Lung (tissue), 12 donors: ENCODE results near the gene ABHD14A. TPM values are rescaled to one million over a fixed set of nuclear protein-coding genes. Genes with fewer than 3 reads are reported as not detected.

ENCODE experiments used
- ATAC-seq: fragments of 200-7000 bp; cut with Tn5 transposase; one replicate; pipeline ENCODE4 v1.9.1; 2020; ENCODE audit warnings: moderate number of reproducible peaks; ENCODE audit not compliant: insufficient read depth, low FRiP score
- DNase-seq, 3 donors: peaks; one replicate each; pipeline ENCODE4 v3.0.0-alpha.2; 2013 to 2017
- H3K27ac ChIP-seq, 2 donors: one replicate each; pipeline ENCODE4 v1.5.1; 2013; ENCODE audit warnings: mild to moderate bottlenecking in 2 of 2, moderate library complexity in 2 of 2, control low read depth in 1 of 2, inconsistent platforms in 1 of 2, low read depth in 1 of 2, low read length in 1 of 2
- H3K27me3 ChIP-seq, 3 donors: one replicate each; pipeline ENCODE4 v1.5.1; 2013; ENCODE audit warnings: low read length in 2 of 3; ENCODE audit not compliant: control insufficient read depth in 3 of 3, insufficient read depth in 3 of 3
- H3K36me3 ChIP-seq, 4 donors: one replicate each; pipeline ENCODE4 v1.5.1; 2013; ENCODE audit warnings: low read length in 4 of 4, mild to moderate bottlenecking in 1 of 4, moderate library complexity in 1 of 4; ENCODE audit not compliant: control insufficient read depth in 4 of 4, insufficient read depth in 4 of 4
- H3K4me1 ChIP-seq, 5 donors: one replicate each; pipeline ENCODE4 v1.5.1; 2013; ENCODE audit warnings: low read length in 5 of 5, mild to moderate bottlenecking in 2 of 5, moderate library complexity in 1 of 5; ENCODE audit not compliant: control insufficient read depth in 5 of 5, insufficient read depth in 5 of 5
- H3K4me3 ChIP-seq: one replicate; pipeline ENCODE4 v1.5.1; 2013; ENCODE audit warnings: mild to moderate bottlenecking, control low read depth, moderate library complexity
- H3K9ac ChIP-seq, 2 donors: one replicate each; pipeline ENCODE4 v1.5.1; 2013; ENCODE audit warnings: low read length in 2 of 2, control low read depth in 1 of 2; ENCODE audit not compliant: insufficient read depth in 1 of 2
- H3K9me3 ChIP-seq, 4 donors: one replicate each; pipeline ENCODE4 v1.5.1; 2013; ENCODE audit warnings: low read length in 3 of 4, mild to moderate bottlenecking in 1 of 4, moderate library complexity in 1 of 4; ENCODE audit not compliant: control insufficient read depth in 4 of 4, insufficient read depth in 3 of 4
- WGBS, 2 donors: extraction: QIAGEN DNeasy Blood & Tissue Kit; methylation state at CpG; one replicate each; pipeline ENCODE4 v1.1.7; 2013; 5-methylcytosine and 5-hydroxymethylcytosine counted together
- polyA plus RNA-seq, 2 donors: library from polyadenylated mRNA; stranded (reverse); fragments of 200-250 nt; gene quantifications; one replicate each; pipeline ENCODE4 v1.2.1, GENCODE V29; 2013
- total RNA-seq, 2 donors: library from RNA; depleted of rRNA in 1 of 2; stranded (reverse); fragments of >200 nt in 1 of 2; gene quantifications; one replicate each; pipeline ENCODE4 v1.2.1, GENCODE V29; 2014 to 2021
- TF ChIP-seq, protein P1 (sequence below): IDR thresholded peaks from 2 replicates; pipeline ENCODE4 v1.5.1; 2012; ENCODE audit warnings: mild to moderate bottlenecking; ENCODE audit errors: control extremely low read depth, extremely low read depth
- donor health status: control.
- donor health status: control.
- donor health status: Bipolar disorder and iron deficiency.
- donor health status: healthy.
- donor health status: DM: yes; HTN: yes; CAD: no.

ABHD14A gene
- total and polyA plus RNA-seq, 4 donors = 7.2 to 62.8 (median 21.8) TPM

GRCh38 chr3:51997935-51998596, 23.2 kb downstream of the ABHD14A start:
- Histone ChIP-seq H3K27me3 (peaks cover 0 to 2% (median 0%) of the 10 kb centered on the region in 3 donors), H3K36me3 (peaks cover 2 to 16% (median 15%) of the 10 kb centered on the region in 4 donors), H3K9me3 (peaks cover 0 to 2% (median 0%) of the 10 kb centered on the region in 4 donors), H3K4me3 (no peak overlapping the region), H3K4me1 (peaks cover 4 to 12% (median 9%) of the 10 kb centered on the region in 5 donors), H3K27ac (no peak overlapping the region), H3K9ac (no peak overlapping the region)
- WGBS, 2 donors = 65 to 78% methylated on average over 7 of the region's 7 CpGs
- ATAC-seq (no peak), DNase-seq (no peak)
- TF ChIP-seq, protein P1, sequence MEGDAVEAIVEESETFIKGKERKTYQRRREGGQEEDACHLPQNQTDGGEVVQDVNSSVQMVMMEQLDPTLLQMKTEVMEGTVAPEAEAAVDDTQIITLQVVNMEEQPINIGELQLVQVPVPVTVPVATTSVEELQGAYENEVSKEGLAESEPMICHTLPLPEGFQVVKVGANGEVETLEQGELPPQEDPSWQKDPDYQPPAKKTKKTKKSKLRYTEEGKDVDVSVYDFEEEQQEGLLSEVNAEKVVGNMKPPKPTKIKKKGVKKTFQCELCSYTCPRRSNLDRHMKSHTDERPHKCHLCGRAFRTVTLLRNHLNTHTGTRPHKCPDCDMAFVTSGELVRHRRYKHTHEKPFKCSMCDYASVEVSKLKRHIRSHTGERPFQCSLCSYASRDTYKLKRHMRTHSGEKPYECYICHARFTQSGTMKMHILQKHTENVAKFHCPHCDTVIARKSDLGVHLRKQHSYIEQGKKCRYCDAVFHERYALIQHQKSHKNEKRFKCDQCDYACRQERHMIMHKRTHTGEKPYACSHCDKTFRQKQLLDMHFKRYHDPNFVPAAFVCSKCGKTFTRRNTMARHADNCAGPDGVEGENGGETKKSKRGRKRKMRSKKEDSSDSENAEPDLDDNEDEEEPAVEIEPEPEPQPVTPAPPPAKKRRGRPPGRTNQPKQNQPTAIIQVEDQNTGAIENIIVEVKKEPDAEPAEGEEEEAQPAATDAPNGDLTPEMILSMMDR = no peak

DNA sequence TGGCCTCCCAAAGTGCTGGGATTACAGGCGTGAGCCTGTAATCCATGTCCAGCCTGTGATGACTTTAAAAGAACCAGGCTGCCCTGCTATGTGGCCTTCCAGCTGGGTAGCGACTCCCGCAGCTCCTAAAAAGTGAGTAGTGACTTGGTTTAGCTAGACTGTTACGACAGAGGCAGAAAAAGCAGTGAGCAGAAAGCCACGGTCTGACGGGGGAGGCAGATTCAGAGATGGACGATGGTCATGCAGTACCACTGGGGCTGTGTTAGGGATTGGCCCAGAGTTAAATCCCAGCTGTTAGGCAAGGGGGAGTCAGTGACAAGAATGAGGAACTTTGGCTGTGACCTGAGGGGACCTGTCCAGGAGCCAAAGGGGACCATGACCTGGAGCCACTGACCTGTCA, 23.9 kb downstream of the ABHD14A start:
- ATAC-seq = no peak
- WGBS, 2 donors = 75% methylated on average over 7 of the region's 7 CpGs

GRCh38 chr3:51999846-52000245, 25.0 kb downstream of the ABHD14A start:
- ATAC-seq = no peak
- H3K4me1 ChIP-seq = peaks cover 2 to 10% (median 5%) of the 10 kb centered on the region in 5 donors
- WGBS, 2 donors = 84 to 97% methylated on average over 2 of the region's 2 CpGs
- peaks cover 0 to 6% (median 3%) of the 10 kb centered on the region in 4 donors for H3K36me3 ChIP-seq
- no peak overlapping the region for H3K27ac ChIP-seq
- no peak overlapping the region for H3K4me3 ChIP-seq
- H3K9me3 ChIP-seq = peaks cover 0 to 2% (median 0%) of the 10 kb centered on the region in 4 donors
- TF ChIP-seq, protein P1 = no peak
- peaks cover 0 to 2% (median 0%) of the 10 kb centered on the region in 3 donors for H3K27me3 ChIP-seq
- no peak overlapping the region for H3K9ac ChIP-seq
- DNase-seq = no peak

More for the DNA sequence above, 23.9 kb downstream of the ABHD14A start:
- peaks cover 0 to 16% (median 12%) of the 10 kb centered on the region in 4 donors for H3K36me3 ChIP-seq
- H3K27me3 ChIP-seq = peaks cover 0 to 2% (median 0%) of the 10 kb centered on the region in 3 donors
- H3K9ac ChIP-seq = no peak overlapping the region
- peaks cover 0 to 2% (median 0%) of the 10 kb centered on the region in 4 donors for H3K9me3 ChIP-seq
- no peak overlapping the region for H3K27ac ChIP-seq
- H3K4me1 ChIP-seq = peaks cover 4 to 12% (median 9%) of the 10 kb centered on the region in 5 donors
- DNase-seq = no peak
- TF ChIP-seq, protein P1 = no peak
- no peak overlapping the region for H3K4me3 ChIP-seq
